ENCODE measurements around the gene LRRC32. TPM values are rescaled to one million over a fixed set of nuclear protein-coding genes. Genes with fewer than 3 reads are reported as not detected.

The LRRC32 gene
- total RNA-seq, 1 experiment from 2014 or later, result 0.46 TPM

GRCh38 chr11:76654298-76654851, 16.2 kb downstream of the LRRC32 start:
- Histone ChIP-seq H3K9ac (ENCODE audit: extremely low read depth, insufficient read length, low read length) (no peak overlapping the region), H3K23ac (ENCODE audit: insufficient read length, low read depth, low read length) (no peak overlapping the region), H3K18ac (ENCODE audit: insufficient read length, low read depth, low read length) (no peak overlapping the region), H2BK20ac (ENCODE audit: low read depth, low read length, poor library complexity, severe bottlenecking) (no peak overlapping the region), H4K20me1 (ENCODE audit: control insufficient read depth, insufficient read depth, insufficient read length) (no peaks in the 10 kb centered on the region), H4K5ac (ENCODE audit: insufficient read length, low read depth, low read length) (no peak overlapping the region), H2BK12ac (ENCODE audit: insufficient read length, low read depth, low read length) (no peak overlapping the region), H3K4me1 (ENCODE audit: insufficient read depth, low read length) (no peaks in the 10 kb centered on the region), H2BK15ac (ENCODE audit: low read depth, low read length) (no peak overlapping the region), H3K4ac (ENCODE audit: low read depth, low read length) (no peak overlapping the region), H3T11ph (ENCODE audit: low read length) (no peak overlapping the region), H2BK5ac (ENCODE audit: insufficient read length, low read length) (no peak overlapping the region), H3K56ac (ENCODE audit: insufficient read length, low read depth, low read length) (no peak overlapping the region), H3K27me3 (ENCODE audit: insufficient read depth, low read length) (no peaks in the 10 kb centered on the region), H3K79me2 (ENCODE audit: insufficient read depth, low read length) (no peaks in the 10 kb centered on the region), H2AK5ac (ENCODE audit: insufficient read length, low read length) (no peak overlapping the region), H4K8ac (replicated peaks; ENCODE audit: insufficient read length, low read depth, low read length) (no peak overlapping the region), H4K91ac (ENCODE audit: insufficient read length, low read depth, low read length) (no peak overlapping the region), H3K27ac (ENCODE audit: insufficient read length, low read depth, low read length) (no peak overlapping the region), H2BK120ac (ENCODE audit: low read depth, low read length, poor library complexity, severe bottlenecking) (no peak overlapping the region), H2AFZ (ENCODE audit: low read length) (no peak overlapping the region), H3K4me2 (ENCODE audit: insufficient read depth, insufficient read length, low read length) (no peak overlapping the region), H3K9me3 (ENCODE audit: control insufficient read depth, low read depth, low read length) (no peaks in the 10 kb centered on the region), H3K23me2 (ENCODE audit: insufficient read length, low read depth, low read length, poor library complexity, severe bottlenecking) (no peaks in the 10 kb centered on the region), H3K79me1 (ENCODE audit: insufficient read depth, low read depth, low read length, poor library complexity, severe bottlenecking) (no peaks in the 10 kb centered on the region), H3K14ac (ENCODE audit: insufficient read depth, low read length) (no peak overlapping the region)
- no peaks in the 10 kb centered on the region for H3K9me3 Mint-ChIP-seq
- no peak overlapping the region for H3K27ac Mint-ChIP-seq
- peaks cover 11 to 29% of the 10 kb centered on the region in 2 experiments for H3K4me1 Mint-ChIP-seq
- no peak for TF ChIP-seq CTCF (conservative IDR thresholded peaks at IDR 0.05)
- WGBS (ENCODE audit: extremely low coverage, insufficient read length, low lambda C conversion rate), result no CpG with 5 or more reads among the region's 12 CpGs
- peaks cover 2% of the 10 kb centered on the region for H3K27me3 Mint-ChIP-seq (ENCODE audit: low read depth)
- H3K4me3 Mint-ChIP-seq, result no peak overlapping the region
- DNase-seq, result peak; percentile 15
- H3K36me3 Mint-ChIP-seq (ENCODE audit: insufficient read depth in 1 of 3, low read depth in 3 of 3), result no peaks in the 10 kb centered on the region

Data from H9 (cell line).